Measurements from ENCODE around the gene AFAP1. TPM values are rescaled to one million over a fixed set of nuclear protein-coding genes. Genes with fewer than 3 reads are reported as not detected.

Gene AFAP1
- total RNA-seq, 1 donor from 2014 or later = 67.9 TPM

GRCh38 chr4:7924570-7924969 lies 15.1 kb downstream of the AFAP1 start:
- Histone ChIP-seq H3K27ac (ENCODE audit: low read depth, low read length) (no peak overlapping the region), H3K27me3 (ENCODE audit: insufficient read depth, low read length) (no peaks in the 10 kb centered on the region), H4K20me1 (ENCODE audit: insufficient read depth, low read length) (peaks cover 94% of the 10 kb centered on the region), H3K9ac (ENCODE audit: low read length) (peak overlapping the region; percentile 8), H3K9me3 (ENCODE audit: insufficient read depth, low read depth, low read length) (no peaks in the 10 kb centered on the region), H2AFZ (ENCODE audit: low read depth, low read length) (no peak overlapping the region), H3K79me2 (ENCODE audit: insufficient read depth, low read length) (peaks cover 99% of the 10 kb centered on the region), H3K4me3 (ENCODE audit: insufficient read depth, low read depth, low read length) (no peak overlapping the region), H3K4me2 (ENCODE audit: low read length) (peak overlapping the region; percentile 24), H3K36me3 (ENCODE audit: insufficient read depth, low read length) (peaks cover 2% of the 10 kb centered on the region), H3K4me1 (ENCODE audit: insufficient read depth, low read length) (peaks cover 18% of the 10 kb centered on the region)
- Mint-ChIP-seq H3K27me3 (ENCODE audit: low read depth, unreplicated experiment) (no peaks in the 10 kb centered on the region), H3K4me3 (ENCODE audit: unreplicated experiment) (no peak overlapping the region), H3K27ac (ENCODE audit: unreplicated experiment) (peak overlapping the region; percentile 7), H3K4me1 (ENCODE audit: low read depth, unreplicated experiment) (peaks cover 38% of the 10 kb centered on the region), H3K9me3 (ENCODE audit: unreplicated experiment) (peaks cover 3% of the 10 kb centered on the region), H3K36me3 (ENCODE audit: low read depth, unreplicated experiment) (peaks cover 14% of the 10 kb centered on the region)
- no peak for DNase-seq (ENCODE audit: low read depth)
- TF ChIP-seq EZH2 (IDR thresholded peaks at IDR 0.05; ENCODE audit: insufficient read depth, low read length) (no peak), CTCF (IDR thresholded peaks at IDR 0.05; ENCODE audit: insufficient read depth, low read depth, low read length) (no peak)
- no peak for FAIRE-seq

- Mint-ChIP-seq H3K36me3 (ENCODE audit: low read depth, unreplicated experiment) (peaks cover 16% of the 10 kb centered on the region), H3K4me1 (ENCODE audit: low read depth, unreplicated experiment) (peaks cover 34% of the 10 kb centered on the region), H3K9me3 (ENCODE audit: unreplicated experiment) (peaks cover 3% of the 10 kb centered on the region), H3K27ac (ENCODE audit: unreplicated experiment) (peak overlapping the region; percentile 7), H3K27me3 (ENCODE audit: low read depth, unreplicated experiment) (no peaks in the 10 kb centered on the region), H3K4me3 (ENCODE audit: unreplicated experiment) (no peak overlapping the region)
- H3K4me1 ChIP-seq (ENCODE audit: insufficient read depth, low read length) = peaks cover 18% of the 10 kb centered on the region
- peaks cover 99% of the 10 kb centered on the region for H3K79me2 ChIP-seq (ENCODE audit: insufficient read depth, low read length)
- peak overlapping the region; percentile 8 for H3K9ac ChIP-seq (ENCODE audit: low read length)
- peaks cover 4% of the 10 kb centered on the region for H3K36me3 ChIP-seq (ENCODE audit: insufficient read depth, low read length)
- H3K4me2 ChIP-seq (ENCODE audit: low read length) = peak overlapping the region; percentile 24
- no peaks in the 10 kb centered on the region for H3K9me3 ChIP-seq (ENCODE audit: insufficient read depth, low read depth, low read length)
- FAIRE-seq (no peak), DNase-seq (ENCODE audit: low read depth) (no peak)
- H2AFZ ChIP-seq (ENCODE audit: low read depth, low read length) = no peak overlapping the region
- TF ChIP-seq EZH2 (IDR thresholded peaks at IDR 0.05; ENCODE audit: insufficient read depth, low read length) (no peak), CTCF (IDR thresholded peaks at IDR 0.05; ENCODE audit: insufficient read depth, low read depth, low read length) (no peak)
- no peak overlapping the region for H3K4me3 ChIP-seq (ENCODE audit: insufficient read depth, low read depth, low read length)
- peaks cover 94% of the 10 kb centered on the region for H4K20me1 ChIP-seq (ENCODE audit: insufficient read depth, low read length)
- H3K27ac ChIP-seq (ENCODE audit: low read depth, low read length) = peak overlapping the region; percentile 7
- no peaks in the 10 kb centered on the region for H3K27me3 ChIP-seq (ENCODE audit: insufficient read depth, low read length)
Observed at GRCh38 chr4:7924163-7924562, 15.5 kb downstream of the AFAP1 start.

- no peak overlapping the region for H3K27ac ChIP-seq (ENCODE audit: low read depth, low read length)
Observed at GRCh38 chr4:7922466-7922865, 17.2 kb downstream of the AFAP1 start.

More at GRCh38 chr4:7922466-7922865, 17.2 kb downstream of the AFAP1 start:
- Mint-ChIP-seq H3K36me3 (ENCODE audit: low read depth, unreplicated experiment) (peaks cover 22% of the 10 kb centered on the region), H3K27me3 (ENCODE audit: low read depth, unreplicated experiment) (no peaks in the 10 kb centered on the region), H3K27ac (ENCODE audit: unreplicated experiment) (peak overlapping the region; percentile 23), H3K4me1 (ENCODE audit: low read depth, unreplicated experiment) (peaks cover 32% of the 10 kb centered on the region), H3K9me3 (ENCODE audit: unreplicated experiment) (peaks cover 3% of the 10 kb centered on the region), H3K4me3 (ENCODE audit: unreplicated experiment) (no peak overlapping the region)
- H3K9ac ChIP-seq (ENCODE audit: low read length) = no peak overlapping the region
- peaks cover 91% of the 10 kb centered on the region for H4K20me1 ChIP-seq (ENCODE audit: insufficient read depth, low read length)
- H3K36me3 ChIP-seq (ENCODE audit: insufficient read depth, low read length) = peaks cover 4% of the 10 kb centered on the region
- H2AFZ ChIP-seq (ENCODE audit: low read depth, low read length) = no peak overlapping the region
- TF ChIP-seq CTCF (IDR thresholded peaks at IDR 0.05; ENCODE audit: insufficient read depth, low read depth, low read length) (no peak), EZH2 (IDR thresholded peaks at IDR 0.05; ENCODE audit: insufficient read depth, low read length) (no peak)
- H3K79me2 ChIP-seq (ENCODE audit: insufficient read depth, low read length) = peaks cover 100% of the 10 kb centered on the region
- H3K9me3 ChIP-seq (ENCODE audit: insufficient read depth, low read depth, low read length) = no peaks in the 10 kb centered on the region
- no peaks in the 10 kb centered on the region for H3K27me3 ChIP-seq (ENCODE audit: insufficient read depth, low read length)
- H3K4me2 ChIP-seq (ENCODE audit: low read length) = no peak overlapping the region
- no peak overlapping the region for H3K4me3 ChIP-seq (ENCODE audit: insufficient read depth, low read depth, low read length)
- DNase-seq (ENCODE audit: low read depth) = no peak
- peaks cover 25% of the 10 kb centered on the region for H3K4me1 ChIP-seq (ENCODE audit: insufficient read depth, low read length)
- no peak for FAIRE-seq

Data from astrocyte (in vitro differentiated cells and primary cell).